ENCODE data around the gene H2AZ2.

H2AZ2 gene

DNA sequence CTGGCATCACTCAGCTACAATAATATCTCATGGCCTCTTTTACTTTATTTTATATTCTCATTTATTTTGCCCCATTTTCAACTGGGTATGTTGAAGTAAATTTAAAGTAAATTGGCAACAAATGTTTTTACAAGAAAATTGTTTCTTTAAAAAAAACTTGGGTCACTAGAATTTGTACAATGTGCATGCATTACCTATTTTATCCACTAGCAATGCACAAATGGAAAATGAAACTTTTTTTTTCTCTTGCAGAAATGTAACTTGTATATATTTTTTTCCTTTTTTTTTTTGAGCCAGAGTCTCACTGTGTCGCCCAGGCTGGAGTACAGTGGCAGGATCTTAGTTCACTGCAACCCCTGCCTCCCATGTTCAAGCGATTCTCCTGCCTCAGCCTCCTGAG is 10.3 kb upstream of the H2AZ2 start:
- TF ChIP-seq MYC (IDR thresholded peaks at IDR 0.05; ENCODE audit: low read depth, low read length) (no peak), POLR2A (IDR thresholded peaks at IDR 0.05; ENCODE audit: extremely low read depth, insufficient read length) (no peak)
- TF ChIP-seq, protein P1, sequence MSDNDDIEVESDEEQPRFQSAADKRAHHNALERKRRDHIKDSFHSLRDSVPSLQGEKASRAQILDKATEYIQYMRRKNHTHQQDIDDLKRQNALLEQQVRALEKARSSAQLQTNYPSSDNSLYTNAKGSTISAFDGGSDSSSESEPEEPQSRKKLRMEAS (IDR thresholded peaks at IDR 0.05; ENCODE audit: low read depth, low read length) = no peak
- TF ChIP-seq, protein P2, sequence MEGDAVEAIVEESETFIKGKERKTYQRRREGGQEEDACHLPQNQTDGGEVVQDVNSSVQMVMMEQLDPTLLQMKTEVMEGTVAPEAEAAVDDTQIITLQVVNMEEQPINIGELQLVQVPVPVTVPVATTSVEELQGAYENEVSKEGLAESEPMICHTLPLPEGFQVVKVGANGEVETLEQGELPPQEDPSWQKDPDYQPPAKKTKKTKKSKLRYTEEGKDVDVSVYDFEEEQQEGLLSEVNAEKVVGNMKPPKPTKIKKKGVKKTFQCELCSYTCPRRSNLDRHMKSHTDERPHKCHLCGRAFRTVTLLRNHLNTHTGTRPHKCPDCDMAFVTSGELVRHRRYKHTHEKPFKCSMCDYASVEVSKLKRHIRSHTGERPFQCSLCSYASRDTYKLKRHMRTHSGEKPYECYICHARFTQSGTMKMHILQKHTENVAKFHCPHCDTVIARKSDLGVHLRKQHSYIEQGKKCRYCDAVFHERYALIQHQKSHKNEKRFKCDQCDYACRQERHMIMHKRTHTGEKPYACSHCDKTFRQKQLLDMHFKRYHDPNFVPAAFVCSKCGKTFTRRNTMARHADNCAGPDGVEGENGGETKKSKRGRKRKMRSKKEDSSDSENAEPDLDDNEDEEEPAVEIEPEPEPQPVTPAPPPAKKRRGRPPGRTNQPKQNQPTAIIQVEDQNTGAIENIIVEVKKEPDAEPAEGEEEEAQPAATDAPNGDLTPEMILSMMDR (IDR thresholded peaks at IDR 0.05; ENCODE audit: low read depth, low read length) = no peak
- no peak for DNase-seq (ENCODE audit: low read depth)
- no peak overlapping the region for H3K4me3 ChIP-seq (ENCODE audit: low read depth, low read length)

DNA sequence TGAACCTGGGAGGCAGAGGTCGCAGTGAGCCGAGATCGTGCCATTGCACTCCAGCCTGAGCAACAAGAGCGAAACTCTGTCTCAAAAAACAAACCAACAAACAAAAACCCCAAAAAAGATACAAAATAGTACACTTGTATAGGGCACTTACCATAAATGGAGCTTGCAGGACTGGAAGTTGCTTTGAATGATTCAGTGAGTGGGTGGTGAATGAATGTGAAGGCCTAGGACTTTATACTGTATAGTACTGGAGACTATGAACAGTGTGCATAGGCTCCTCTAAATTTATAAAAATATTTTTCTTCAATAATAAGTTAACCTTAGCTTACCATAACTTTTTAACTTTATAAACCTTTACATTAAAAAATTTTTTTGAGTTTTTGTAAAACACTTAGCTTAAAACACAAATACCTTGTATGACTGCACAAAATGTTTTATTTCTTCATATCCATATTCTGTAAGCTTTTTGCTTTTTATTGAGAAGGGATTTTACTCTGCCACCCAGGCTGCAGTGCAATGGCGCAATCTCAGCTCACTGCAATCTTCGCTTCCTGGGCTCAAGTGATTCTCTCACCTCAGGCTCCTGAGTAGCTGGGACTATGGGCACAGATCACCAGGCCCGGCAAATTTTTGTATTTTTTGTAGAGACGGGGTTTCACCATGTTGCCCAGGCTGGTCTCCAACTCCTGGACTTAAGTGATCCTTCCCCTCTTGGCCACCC is 6.9 kb upstream of the H2AZ2 start:
- TF ChIP-seq POLR2A (IDR thresholded peaks at IDR 0.05; ENCODE audit: extremely low read depth, insufficient read length) (no peak), MYC (IDR thresholded peaks at IDR 0.05; ENCODE audit: low read depth, low read length) (no peak)
- TF ChIP-seq, protein P2 (IDR thresholded peaks at IDR 0.05; ENCODE audit: low read depth, low read length) = no peak
- TF ChIP-seq, protein P1 (IDR thresholded peaks at IDR 0.05; ENCODE audit: low read depth, low read length) = no peak
- H3K4me3 ChIP-seq (ENCODE audit: low read depth, low read length) = no peak overlapping the region

DNA sequence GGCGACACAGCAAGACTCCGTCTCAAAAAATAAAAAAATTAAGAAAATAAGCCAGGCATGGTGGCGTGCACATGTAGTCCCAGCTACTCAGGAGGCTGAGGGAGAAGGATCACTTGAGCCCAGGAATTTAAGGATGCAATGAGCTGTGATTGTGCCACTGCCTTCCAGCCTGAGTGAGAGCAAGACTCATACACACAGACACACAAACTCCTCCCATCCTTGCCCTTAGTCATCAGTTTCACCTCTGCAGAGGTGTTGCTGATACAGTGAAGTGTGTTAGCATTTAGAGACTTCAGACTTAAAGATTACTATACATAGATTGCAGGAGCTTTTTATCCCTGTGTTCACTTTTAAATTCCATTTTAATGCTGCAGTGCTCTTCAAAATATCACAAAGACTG is 5.5 kb upstream of the H2AZ2 start:
- DNase-seq (ENCODE audit: low read depth) = no peak
- TF ChIP-seq, protein P1 (IDR thresholded peaks at IDR 0.05; ENCODE audit: low read depth, low read length) = no peak
- TF ChIP-seq, protein P2 (IDR thresholded peaks at IDR 0.05; ENCODE audit: low read depth, low read length) = no peak
- TF ChIP-seq MYC (IDR thresholded peaks at IDR 0.05; ENCODE audit: low read depth, low read length) = no peak
- no peak for TF ChIP-seq POLR2A (IDR thresholded peaks at IDR 0.05; ENCODE audit: extremely low read depth, insufficient read length)

More for the DNA sequence above, 6.9 kb upstream of the H2AZ2 start:
- peak; percentile 31 for DNase-seq (ENCODE audit: low read depth)

DNA sequence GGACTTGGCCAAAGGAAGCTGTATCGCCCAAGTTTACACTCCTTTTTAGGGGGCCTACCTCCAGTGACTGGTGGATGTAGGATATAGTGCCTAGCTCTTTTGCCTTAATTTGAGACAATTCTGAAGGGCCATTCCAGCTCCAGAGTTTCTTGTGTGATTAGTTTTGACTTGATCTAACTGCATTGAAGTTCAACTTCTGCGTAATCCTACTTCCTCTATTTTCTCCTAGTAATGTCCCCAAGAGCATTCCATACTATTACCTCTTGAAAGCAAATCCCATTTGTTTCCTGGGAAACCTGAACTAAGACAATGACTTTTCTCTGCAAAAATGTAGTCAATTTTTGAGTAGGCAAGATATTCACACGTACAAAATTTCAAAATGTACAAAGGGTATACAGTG is 4.7 kb upstream of the H2AZ2 start:
- peak; percentile 25 for DNase-seq (ENCODE audit: low read depth)
- TF ChIP-seq MYC (IDR thresholded peaks at IDR 0.05; ENCODE audit: low read depth, low read length) (no peak), POLR2A (IDR thresholded peaks at IDR 0.05; ENCODE audit: extremely low read depth, insufficient read length) (no peak)
- TF ChIP-seq, protein P1 (IDR thresholded peaks at IDR 0.05; ENCODE audit: low read depth, low read length) = no peak
- TF ChIP-seq, protein P2 (IDR thresholded peaks at IDR 0.05; ENCODE audit: low read depth, low read length) = no peak
- no peak overlapping the region for H3K4me3 ChIP-seq (ENCODE audit: low read depth, low read length)

More for the DNA sequence above, 5.5 kb upstream of the H2AZ2 start:
- no peak overlapping the region for H3K4me3 ChIP-seq (ENCODE audit: low read depth, low read length)

DNA sequence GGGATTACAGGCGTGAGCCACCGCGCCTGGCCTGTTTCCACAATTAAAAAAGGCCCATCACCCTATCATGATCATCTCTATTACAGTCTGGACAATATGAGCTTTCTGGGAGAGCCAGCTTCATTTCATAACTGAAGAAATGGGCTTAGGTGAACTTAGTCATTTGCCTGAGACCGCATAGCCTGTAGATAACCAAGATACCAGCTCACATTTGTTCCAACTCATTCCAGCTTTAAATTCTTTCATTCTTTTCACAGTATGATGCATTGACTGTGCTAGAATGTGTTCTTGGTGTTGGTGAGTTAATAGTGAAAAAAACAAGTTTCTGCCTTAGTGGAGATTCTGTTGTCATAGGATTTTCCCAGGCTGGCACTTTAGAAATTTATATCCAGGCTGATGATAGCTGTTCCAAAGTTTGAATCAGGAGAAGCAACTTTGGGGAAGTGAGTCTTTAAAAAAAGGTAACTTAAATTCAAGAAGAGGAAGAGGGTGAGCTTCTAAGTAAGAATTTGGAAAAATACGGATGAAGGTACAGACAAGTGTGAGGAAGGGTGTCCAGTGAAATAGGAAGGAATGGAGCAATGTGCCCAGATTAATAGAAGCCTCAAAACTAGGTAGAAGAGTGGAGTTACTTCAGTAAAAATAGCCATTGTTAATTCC is 2.1 kb upstream of the H2AZ2 start:
- no peak for DNase-seq (ENCODE audit: low read depth)
- TF ChIP-seq, protein P2 (IDR thresholded peaks at IDR 0.05; ENCODE audit: low read depth, low read length) = no peak
- TF ChIP-seq MYC (IDR thresholded peaks at IDR 0.05; ENCODE audit: low read depth, low read length) (no peak), POLR2A (IDR thresholded peaks at IDR 0.05; ENCODE audit: extremely low read depth, insufficient read length) (no peak)
- TF ChIP-seq, protein P1 (IDR thresholded peaks at IDR 0.05; ENCODE audit: low read depth, low read length) = no peak
- no peak overlapping the region for H3K4me3 ChIP-seq (ENCODE audit: low read depth, low read length)
